ENCODE results near the gene SFTPD. TPM values are rescaled to one million over a fixed set of nuclear protein-coding genes. Genes with fewer than 3 reads are reported as not detected.
A peak's percentile ranks its signal among the peaks of the same experiment; 100 is the strongest.

The SFTPD gene
- total RNA-seq, 6 donors from 2014 or later: 339 to 906 (median 589) TPM

DNA sequence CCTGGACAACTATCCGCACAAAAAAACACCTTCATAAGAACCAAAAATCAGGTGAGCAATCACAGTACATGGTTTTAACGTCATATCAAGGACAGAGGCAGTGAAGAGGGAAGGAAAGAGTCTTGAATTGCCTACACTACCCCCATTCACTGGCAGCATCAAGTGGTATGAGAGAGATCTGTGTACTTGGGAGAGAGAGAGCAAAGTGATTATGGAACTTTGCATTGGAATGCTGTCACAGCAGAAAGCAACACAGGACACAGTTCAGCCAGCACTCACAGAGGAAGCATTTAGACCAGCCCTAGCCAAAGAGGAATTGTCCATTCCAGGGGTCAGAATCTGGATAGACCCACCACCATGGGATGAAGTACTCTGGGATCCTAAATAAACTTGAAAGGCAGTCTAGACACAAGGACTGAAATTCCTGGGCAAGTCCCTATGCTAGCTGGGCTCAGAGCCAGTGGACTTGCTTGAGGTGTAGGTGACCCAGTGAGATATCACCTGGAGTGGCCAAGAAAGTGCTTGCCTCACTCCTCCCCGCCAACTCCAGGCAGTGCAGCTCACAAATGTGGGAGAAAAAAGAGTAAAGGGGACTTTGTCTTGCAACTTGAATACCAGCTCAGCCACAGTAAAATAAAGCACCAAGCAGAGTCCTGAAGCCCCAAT is 30.5 kb upstream of the SFTPD start:
- DNase-seq: peak in 1 of 2 donors; percentile 90
- H3K27me3 ChIP-seq: peaks cover 0 to 6% (median 0%) of the 10 kb centered on the region in 4 donors
- peak overlapping the region; percentile 43 to 91 (median 68) for H3K27ac ChIP-seq

DNA sequence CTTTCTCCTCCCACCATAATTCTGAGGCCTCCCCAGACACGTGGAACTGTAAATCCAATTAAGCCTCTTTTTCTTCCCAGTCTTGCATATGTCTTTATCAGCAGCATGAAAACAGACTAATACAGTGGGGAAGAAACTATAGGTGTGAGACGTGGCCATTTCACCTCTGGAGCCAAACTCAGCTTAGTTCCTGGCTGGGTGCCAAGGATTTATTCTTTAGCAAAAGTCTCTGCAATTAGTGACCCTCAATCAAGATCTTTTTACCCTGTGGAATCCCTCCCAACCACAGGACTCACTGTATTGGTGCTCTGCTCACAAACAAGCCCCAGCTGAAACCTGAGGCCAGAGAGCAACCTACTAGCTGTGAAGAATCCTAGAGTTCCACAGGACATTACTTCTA is 28.1 kb upstream of the SFTPD start:
- Histone ChIP-seq H3K36me3 (no peaks in the 10 kb centered on the region), H3K4me1 (peaks cover 3 to 16% (median 10%) of the 10 kb centered on the region in 4 donors), H3K9me3 (no peaks in the 10 kb centered on the region), H3K27ac (no peak overlapping the region), H3K4me3 (no peak overlapping the region), H3K27me3 (no peaks in the 10 kb centered on the region)
- TF ChIP-seq, protein P1, sequence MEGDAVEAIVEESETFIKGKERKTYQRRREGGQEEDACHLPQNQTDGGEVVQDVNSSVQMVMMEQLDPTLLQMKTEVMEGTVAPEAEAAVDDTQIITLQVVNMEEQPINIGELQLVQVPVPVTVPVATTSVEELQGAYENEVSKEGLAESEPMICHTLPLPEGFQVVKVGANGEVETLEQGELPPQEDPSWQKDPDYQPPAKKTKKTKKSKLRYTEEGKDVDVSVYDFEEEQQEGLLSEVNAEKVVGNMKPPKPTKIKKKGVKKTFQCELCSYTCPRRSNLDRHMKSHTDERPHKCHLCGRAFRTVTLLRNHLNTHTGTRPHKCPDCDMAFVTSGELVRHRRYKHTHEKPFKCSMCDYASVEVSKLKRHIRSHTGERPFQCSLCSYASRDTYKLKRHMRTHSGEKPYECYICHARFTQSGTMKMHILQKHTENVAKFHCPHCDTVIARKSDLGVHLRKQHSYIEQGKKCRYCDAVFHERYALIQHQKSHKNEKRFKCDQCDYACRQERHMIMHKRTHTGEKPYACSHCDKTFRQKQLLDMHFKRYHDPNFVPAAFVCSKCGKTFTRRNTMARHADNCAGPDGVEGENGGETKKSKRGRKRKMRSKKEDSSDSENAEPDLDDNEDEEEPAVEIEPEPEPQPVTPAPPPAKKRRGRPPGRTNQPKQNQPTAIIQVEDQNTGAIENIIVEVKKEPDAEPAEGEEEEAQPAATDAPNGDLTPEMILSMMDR (IDR thresholded peaks at IDR 0.05): no peak
- TF ChIP-seq POLR2AphosphoS5 (IDR thresholded peaks at IDR 0.05): no peak
- no peak for TF ChIP-seq EP300 (IDR thresholded peaks at IDR 0.05)
- TF ChIP-seq POLR2A (IDR thresholded peaks at IDR 0.05): no peak
- WGBS, 2 donors: 79 to 84% methylated on average over 2 of the region's 2 CpGs
- ATAC-seq (ENCODE audit: low FRiP score in 2 of 2) (no peak), DNase-seq (no peak)

More for the DNA sequence above, 30.5 kb upstream of the SFTPD start:
- 41 to 58% methylated on average over 3 of the region's 3 CpGs for WGBS, 2 donors
- peak in 1 of 2 donors; percentile 67 for ATAC-seq (ENCODE audit: low FRiP score in 2 of 2)
- H3K36me3 ChIP-seq: no peaks in the 10 kb centered on the region
- H3K9me3 ChIP-seq: no peaks in the 10 kb centered on the region
- TF ChIP-seq EP300 (IDR thresholded peaks at IDR 0.05): no peak
- TF ChIP-seq, protein P1 (IDR thresholded peaks at IDR 0.05): no peak
- no peak for TF ChIP-seq POLR2AphosphoS5 (IDR thresholded peaks at IDR 0.05)
- TF ChIP-seq POLR2A (IDR thresholded peaks at IDR 0.05): no peak
- no peak overlapping the region for H3K4me3 ChIP-seq
- peaks cover 14 to 29% (median 23%) of the 10 kb centered on the region in 4 donors for H3K4me1 ChIP-seq

DNA sequence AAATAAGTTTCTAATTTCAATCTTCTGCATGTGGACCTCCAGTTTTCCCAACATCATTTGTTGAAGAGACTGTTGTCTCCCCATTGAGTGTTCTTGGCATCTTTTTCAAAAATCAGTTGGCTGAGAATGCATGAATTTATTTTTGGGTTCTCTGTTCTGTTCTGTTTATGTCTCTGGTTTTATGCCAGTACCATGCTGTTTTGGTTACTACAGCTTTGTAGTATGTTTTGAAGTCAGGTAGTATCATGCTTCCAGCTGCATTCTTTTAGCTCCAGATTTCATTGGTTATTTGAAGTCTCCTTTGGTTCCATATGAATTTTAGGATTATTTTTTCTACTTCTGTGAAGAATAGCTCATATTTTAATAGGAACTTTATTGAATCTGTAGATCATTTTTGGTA is 21.2 kb upstream of the SFTPD start:
- DNase-seq: no peak
- Histone ChIP-seq H3K4me1 (no peaks in the 10 kb centered on the region), H3K4me3 (no peak overlapping the region), H3K27ac (no peak overlapping the region), H3K9me3 (peaks cover 0 to 5% (median 0%) of the 10 kb centered on the region in 4 donors), H3K27me3 (no peaks in the 10 kb centered on the region), H3K36me3 (no peaks in the 10 kb centered on the region)
- no peak for ATAC-seq (ENCODE audit: low FRiP score in 2 of 2)
- TF ChIP-seq, protein P1 (IDR thresholded peaks at IDR 0.05): no peak
- TF ChIP-seq POLR2AphosphoS5 (IDR thresholded peaks at IDR 0.05): no peak
- TF ChIP-seq POLR2A (IDR thresholded peaks at IDR 0.05): no peak
- TF ChIP-seq EP300 (IDR thresholded peaks at IDR 0.05): no peak

DNA sequence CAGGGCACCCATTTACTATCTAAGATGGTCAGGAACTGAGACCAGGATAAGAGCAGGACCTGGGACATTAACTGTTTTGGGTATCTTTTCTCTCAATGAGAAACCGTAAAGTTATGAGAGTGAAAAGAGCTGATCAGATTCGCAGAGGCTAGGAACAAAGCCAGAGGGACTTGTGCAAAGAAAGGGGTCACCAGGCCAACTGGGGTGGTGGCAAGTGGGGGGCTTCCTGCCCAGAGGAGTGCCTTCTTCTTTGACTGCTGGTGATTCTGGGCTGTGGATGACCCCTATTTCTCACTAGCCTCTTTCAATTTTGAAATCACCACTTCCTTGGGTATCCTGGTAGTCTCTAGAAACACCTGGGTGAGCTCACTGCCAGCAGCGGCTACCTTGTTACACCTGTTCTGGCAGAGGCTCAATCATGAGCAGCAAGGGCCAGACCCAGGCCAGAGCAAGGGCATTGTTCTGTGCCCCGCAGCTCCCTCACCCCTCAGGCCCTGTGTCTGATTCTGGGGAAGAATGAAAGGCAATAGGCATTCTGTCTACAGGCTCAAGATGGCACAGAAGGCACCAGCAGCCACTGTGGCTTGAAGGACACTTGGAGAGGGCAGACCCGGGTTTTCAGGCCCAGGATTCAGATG is 999 bp downstream of the SFTPD start:
- no peaks in the 10 kb centered on the region for H3K36me3 ChIP-seq
- 59 to 67% methylated on average over 4 to 5 of the region's 5 CpGs for WGBS, 2 donors
- peak overlapping the region in 3 of 4 donors; percentile 31 to 46 (median 45) for H3K4me3 ChIP-seq
- H3K4me1 ChIP-seq: peaks cover 0 to 21% (median 6%) of the 10 kb centered on the region in 4 donors
- peak; percentile 22 to 25 for ATAC-seq (ENCODE audit: low FRiP score in 2 of 2)
- H3K9me3 ChIP-seq: peaks cover 0 to 1% (median under 1%) of the 10 kb centered on the region in 4 donors
- H3K27me3 ChIP-seq: no peaks in the 10 kb centered on the region
- H3K27ac ChIP-seq: peak overlapping the region; percentile 60 to 70 (median 67)
- peak in 1 of 2 donors; percentile 72 for DNase-seq
- TF ChIP-seq POLR2A (IDR thresholded peaks at IDR 0.05) (peak in 1 of 4 donors; percentile 28), EP300 (IDR thresholded peaks at IDR 0.05) (no peak), POLR2AphosphoS5 (IDR thresholded peaks at IDR 0.05) (no peak)
- TF ChIP-seq, protein P1 (IDR thresholded peaks at IDR 0.05): no peak

Data from upper lobe of left lung (tissue), 6 donors.